Stimulated activated CD8-positive, alpha-beta memory T cell treated with anti-CD3 and anti-CD28 coated beads, Interleukin-4, amount 100 ng/mL, for 24 hours (primary cell): ENCODE measurements around the gene MRPL53.
"Not testable (repeated sequence)": the region's sequence is repeated elsewhere in the genome, so short reads cannot be mapped to it uniquely, and the experiment has no call there.

Experiments
- DNase-seq: peaks from one replicate; pipeline ENCODE4 v3.0.0-alpha.2; 2020; ENCODE audit warnings: low read depth

Gene MRPL53

DNA sequence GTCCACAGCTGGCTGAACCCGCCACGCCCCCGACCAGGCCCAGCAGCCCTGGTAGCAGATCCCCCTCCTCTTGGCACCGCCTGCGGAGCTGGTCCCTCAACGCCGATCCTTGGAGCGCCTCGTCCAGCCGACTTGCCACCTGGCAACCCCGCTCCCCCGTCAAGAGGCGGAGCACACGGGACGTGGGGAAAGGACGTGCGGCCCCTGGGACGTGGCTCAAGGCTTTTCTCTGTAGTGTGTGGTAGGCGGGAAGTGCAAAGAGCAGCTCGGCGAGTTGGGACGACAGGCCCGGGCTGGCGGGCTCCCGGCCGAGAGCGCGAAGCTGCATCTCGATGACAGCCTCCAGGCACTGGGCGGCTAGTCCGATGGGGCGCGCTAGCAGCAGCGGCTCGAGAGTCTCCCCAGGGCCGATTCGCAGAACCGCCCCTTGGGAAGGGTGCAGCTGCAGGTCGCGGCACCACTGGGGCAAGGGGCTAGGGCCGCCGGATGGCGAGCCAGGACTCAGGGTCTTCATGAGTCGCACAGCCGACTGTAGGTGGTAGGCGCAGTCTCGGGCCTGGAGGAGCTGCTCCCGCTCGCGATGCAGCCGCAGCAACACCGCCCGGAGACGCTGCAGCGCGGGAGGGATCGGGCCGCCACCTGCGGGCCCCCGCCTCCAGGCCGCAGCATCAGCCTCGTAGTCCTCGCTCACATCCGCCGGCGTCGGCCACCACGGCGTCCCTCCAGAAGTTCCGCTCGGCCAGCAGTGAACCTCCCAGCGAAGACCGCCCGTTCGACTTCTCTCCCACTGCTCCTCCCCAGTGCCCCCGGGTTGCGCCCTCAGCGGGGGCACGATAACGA, 9.7 kb upstream of the MRPL53 start:
- DNase-seq, result peak; percentile 37

DNA sequence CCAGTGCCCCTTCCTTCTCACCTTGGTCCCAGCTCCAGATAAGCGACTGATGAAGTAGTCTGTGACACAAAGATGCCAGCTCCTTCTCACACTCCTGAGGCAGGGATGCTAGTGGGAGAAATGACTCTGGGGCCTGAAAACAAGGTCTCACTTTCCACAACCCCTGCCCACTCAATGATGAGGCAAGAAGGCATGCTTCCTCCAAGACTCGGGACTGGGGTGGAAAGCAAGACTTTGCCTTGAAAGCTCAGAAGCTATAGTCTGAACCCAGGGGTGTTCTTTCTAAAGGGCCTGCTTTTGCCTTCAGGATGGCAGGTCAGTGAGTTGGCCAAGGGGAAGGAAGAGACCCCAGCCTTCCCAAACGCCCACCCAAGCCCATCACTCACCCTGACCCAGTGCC, 9.0 kb upstream of the MRPL53 start:
- no peak for DNase-seq

DNA sequence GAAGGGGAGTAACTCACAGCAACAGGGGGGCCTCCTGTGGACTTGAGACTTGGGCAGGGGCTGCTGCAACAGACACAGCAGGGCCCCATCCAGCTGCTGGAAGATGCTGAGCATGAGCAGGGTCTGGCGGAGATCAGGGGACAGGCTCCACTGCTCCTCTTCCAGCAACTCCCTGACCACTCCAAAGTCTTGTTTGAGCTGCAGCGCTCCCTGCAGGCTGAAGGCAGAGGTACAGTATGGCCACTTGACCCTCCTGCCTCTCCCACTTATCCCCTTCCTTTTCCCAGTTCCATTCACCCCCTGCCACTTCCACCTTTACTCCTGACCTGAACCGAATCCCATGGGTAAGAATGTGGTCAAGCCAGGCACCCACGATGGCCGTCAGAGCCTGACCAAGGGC, 2.4 kb upstream of the MRPL53 start:
- DNase-seq, result no peak

DNA sequence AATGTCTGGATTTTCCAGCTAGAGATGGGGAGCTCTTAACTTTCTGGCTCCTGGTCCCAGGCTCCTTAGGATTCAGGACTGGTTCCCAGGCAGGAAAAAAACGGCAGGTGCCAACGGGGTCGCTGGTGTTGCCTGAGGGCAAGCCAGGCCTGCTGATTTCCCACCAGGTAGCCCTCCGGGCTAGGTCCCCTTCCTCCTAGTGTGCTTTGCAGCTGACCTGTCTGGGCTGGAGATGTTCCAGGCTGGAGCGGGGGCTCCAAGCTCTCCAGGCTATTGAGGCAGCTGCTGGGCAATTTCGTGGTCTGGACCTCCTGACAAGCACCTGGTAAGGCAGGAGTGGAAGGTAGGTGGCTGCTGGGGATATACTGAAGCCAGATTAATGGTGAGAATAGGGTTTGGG, 2.0 kb upstream of the MRPL53 start:
- DNase-seq, result no peak

DNA sequence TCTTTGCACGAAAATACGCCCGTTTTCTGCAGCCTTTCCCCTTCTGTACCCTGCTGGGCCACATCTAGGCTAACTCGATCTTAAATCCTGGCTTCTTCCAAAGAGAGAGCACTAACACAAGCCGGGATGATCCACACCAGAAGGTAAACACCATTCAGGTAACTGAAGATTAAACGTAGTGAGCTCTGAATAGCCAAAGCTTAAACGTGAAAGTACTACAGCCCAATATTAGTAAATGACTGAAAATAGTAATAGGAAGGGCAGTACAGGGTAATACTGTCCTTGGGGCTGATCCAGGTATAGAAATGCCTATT, 422 bp upstream of the MRPL53 start:
- no peak for DNase-seq

DNA sequence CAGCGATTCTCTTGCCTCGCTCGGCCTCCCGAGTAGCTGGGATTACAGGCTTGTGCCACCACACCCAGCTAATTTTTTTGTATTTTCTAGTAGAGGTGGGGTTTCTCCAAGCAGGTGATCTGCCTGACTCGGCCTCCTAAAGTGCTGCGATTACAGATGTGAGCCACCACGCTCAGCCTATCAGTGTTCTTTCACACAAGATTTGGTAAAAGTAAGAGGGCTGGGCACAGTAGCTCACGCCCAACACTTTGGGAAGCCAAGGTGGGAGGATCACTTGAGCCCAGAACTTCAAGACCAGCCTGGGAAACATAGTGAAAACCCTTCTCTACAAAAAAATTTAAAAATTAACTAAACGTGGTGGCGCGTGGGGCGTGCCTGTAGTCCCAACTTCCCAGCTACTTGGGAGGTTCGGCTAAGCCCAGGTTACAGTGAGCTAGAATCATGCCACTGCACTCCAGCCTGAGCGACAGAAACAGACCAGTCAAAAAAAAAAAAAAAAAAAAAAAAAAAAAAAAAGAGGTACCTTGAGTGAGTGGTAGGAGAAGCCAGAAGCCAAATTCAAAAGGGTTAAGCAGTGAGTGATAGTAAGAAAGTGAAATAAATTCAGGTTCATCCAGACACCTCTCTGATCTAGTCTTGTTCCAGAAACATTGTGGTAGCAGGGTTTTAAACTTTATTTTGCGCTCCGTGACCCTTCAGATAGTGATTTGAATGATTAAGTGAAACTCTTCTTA, 981 bp downstream of the MRPL53 start:
- no peak for DNase-seq

DNA sequence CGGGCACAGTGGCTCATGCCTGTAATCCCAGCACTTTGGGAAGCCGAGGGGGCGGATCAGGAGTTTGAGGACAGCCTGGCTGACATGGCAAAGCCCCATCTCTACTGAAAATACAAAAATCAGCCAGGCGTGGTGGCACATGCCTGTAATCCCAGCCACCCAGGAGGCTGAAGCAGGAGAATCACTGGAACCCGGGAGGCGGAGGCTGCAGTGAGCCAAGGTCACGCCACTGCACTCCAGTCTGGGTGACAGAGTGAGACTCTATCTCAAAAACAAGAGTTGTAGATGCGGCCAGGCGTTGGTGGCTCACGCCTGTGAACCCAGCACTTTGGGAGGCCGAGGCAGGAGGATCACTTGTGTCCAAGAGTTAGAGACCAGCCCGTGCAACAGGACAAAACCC, 1.7 kb downstream of the MRPL53 start:
- DNase-seq, result not testable (repeated sequence)

DNA sequence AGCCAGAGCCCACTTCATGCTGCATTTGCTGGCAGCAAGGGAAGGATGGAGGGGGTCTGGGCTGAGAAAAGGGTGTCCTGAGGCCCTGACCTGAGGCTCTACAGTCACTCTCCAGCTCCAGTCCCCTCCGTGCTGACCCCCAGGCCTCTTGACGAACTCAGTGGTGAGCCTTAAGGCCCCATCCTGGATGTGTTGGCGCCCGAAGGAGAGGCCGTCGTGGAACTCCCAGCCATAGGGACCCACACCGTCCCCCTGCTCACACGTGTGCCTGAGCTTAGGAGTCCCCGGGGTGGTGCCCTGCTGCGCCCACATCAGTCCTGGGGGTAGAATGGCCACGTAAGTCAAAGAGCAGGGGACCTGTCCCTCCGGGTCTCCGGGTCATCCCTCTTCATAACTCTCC, 8.1 kb downstream of the MRPL53 start:
- no peak for DNase-seq

DNA sequence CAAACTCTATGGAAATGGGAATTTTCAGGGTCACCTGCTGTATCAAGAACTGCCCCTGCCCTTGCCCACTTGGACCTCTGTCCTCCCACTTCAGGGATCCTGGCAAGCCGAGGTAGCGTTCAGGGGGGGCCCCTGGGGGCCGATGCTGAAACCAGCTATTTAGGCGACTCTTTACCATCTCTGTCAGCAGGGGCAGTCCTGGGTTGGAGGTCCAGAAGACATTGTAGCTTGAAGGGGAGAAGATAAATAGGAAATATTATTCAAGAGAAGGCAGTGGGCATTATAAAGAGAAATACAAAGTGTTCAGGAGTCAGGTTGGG, 9.7 kb downstream of the MRPL53 start:
- DNase-seq, result no peak

DNA sequence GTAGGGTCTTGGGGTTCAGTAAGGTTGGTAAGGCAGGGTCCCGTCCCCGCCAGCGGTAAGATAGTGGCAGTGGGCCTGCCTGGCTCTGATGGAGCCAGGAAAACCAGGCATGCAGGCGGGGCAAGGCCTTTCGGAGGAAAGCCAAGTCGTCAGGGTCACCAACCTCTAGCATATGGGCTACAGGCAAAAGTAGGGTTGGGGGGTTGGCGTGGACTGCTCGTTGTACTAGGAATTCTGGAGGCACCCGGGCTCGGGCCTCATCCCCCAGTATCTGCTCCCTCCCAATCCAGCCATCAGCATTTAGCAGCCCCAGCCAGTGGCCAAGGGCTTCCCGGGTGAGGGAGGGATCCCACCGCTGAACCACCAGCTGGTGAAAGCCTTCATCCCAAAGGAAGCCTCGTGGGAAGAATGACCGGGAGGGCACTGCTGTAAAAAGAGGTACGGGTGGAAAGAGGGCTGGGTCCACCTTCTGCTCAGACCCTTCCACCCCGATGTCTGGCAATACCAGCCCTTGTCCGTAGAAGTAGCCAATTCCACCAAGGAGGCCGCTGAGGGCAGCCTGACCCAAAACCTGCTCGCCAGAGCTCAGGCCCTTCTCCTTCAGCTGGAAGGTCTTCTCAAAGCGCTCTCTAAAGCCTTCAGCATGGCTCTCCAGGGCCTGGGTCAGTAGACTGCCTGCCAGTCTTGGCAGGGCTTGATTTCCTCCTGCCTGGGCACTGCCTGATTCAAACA, 10.3 kb downstream of the MRPL53 start:
- no peak for DNase-seq

DNA sequence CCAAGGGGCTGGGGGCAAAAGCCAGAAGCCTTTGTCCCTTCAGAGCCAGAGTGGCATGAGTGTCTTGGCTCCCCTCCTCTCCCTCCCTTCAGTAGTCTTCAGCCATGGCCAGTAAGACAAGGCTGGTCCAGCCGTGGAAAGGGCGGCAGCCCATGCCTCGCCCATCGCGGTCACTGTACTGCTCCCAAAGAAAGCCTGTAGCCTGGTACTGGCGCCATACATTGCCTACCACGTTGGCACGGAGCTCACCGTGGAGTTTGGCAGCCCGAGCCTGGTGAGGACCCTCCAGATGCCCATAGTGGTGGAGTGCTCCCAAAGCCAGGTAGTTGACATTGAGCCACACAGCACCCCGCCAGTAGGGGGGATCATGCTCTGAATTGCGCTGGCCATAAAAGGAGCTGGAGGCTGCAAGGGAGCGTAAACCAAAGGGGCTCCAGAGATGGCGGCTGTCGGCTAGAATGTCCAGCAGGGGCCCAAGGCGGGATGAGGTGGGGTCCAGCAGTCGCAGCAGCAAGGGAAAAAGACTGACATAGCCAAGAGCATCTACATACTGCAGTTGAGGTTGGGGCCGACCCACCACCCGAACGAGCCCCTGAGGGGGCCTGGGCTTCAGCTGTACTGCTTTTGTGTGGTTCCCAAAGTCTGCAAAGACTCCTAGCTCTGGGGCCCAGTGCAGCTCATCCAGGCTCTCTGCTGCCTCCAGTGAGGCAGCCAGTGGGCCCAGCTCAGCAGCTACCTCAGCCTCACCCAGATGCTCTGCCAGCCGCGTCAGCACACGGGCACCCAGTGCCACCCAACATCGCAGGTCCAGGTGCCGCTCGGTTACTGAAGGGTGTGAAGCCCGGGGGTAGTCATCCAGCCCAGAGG, 11.1 kb downstream of the MRPL53 start:
- DNase-seq, result no peak

DNA sequence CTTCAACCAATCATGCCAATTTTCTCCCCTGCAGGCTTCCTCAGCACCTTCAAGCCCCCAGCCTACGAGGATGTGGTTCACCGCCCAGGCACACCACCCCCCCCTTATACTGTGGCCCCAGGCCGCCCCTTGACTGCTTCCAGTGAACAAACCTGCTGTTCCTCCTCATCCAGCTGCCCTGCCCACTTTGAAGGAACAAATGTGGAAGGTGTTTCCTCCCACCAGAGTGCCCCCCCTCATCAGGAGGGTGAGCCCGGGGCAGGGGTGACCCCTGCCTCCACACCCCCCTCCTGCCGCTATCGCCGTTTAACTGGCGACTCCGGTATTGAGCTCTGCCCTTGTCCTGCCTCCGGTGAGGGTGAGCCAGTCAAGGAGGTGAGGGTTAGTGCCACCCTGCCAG, 12.3 kb downstream of the MRPL53 start:
- DNase-seq, result not testable (repeated sequence)

DNA sequence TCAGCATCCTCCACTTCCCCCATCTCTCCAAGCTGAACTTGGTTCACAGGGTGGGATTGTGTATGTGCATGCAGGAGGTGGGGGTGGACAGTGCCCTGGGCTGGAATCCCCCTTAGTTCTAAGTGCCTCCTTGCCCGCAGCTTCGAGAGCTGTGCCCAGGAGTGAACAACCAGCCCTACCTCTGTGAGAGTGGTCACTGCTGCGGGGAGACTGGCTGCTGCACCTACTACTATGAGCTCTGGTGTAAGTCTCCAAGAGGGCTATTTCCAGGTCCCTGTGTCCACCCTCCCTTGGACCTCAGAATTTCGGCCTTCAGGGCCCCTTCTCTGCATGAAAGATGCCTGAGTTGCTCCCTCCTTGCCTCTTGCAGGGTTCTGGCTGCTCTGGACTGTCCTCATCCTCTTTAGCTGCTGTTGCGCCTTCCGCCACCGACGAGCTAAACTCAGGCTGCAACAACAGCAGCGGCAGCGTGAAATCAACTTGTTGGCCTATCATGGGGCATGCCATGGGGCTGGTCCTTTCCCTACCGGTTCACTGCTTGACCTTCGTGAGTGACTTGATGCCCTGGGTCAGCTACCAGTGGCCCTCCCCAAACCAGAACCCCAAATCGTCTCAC, 12.9 kb downstream of the MRPL53 start:
- DNase-seq, result not testable (repeated sequence)

DNA sequence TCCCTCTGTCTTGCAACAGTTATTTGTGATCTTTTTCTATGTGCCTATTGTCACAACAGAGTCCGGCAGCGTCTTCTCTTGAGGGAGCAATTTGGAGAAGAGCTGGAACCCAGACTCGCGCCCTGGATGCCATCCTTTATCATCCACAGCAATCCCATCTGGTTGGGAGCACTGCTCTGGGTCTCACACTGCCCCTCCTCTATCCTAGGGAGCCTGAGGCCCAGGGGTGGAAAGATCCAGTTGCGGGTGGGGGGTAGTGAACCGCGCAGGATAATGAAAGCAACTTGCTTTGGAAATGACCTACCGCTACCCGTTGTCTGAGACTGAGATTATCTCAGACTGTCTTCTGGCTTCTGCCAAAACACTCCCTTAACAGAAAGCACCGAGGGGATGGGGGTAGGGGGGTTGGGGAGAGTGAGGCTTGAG, 13.5 kb downstream of the MRPL53 start:
- no peak for DNase-seq

DNA sequence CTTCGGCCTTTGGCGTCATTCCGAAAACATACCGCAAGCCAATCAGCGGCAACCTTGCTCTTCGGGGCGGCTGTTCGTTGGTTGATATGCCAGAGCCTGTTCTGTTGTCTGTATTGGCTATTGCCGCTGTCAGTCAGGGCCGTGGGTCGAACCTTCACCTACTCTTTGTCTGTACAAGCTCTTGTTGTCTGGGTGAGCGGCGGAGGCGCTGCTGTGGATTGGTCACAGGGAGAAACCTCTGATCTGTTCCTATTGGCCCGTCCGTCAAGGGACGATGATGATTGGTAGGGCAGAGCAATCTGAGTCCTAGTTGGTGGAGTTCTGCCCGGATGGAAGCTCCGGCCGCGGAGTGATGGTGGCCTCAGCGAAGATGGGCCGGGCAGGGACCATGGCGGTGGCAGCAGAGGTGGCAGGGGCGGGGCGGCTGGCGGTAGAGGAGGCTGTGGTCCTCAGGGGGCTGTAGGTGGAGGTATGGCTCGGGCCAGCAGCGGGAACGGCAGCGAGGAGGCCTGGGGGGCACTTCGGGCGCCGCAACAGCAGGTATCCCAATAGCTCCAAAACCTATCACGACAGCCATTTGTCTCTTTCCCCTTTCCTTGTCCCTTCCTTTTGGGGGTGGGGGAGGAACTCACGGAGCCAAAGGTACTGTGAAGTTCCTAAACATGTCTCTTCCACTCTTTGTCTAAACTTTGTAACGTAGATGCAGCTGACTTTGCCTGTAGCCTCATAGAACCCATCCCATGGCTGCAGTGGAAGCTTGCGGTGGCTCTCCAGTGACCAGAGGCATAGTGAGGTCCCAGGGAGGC, 14.1 kb downstream of the MRPL53 start, which contains the start of gene WBP1:
TSS of gene WBP1 (plus strand) at position 307 of the 806 bp plus-strand sequence. CDS start at position 472, 165 bp downstream.
- peak; percentile 98 for DNase-seq

DNA sequence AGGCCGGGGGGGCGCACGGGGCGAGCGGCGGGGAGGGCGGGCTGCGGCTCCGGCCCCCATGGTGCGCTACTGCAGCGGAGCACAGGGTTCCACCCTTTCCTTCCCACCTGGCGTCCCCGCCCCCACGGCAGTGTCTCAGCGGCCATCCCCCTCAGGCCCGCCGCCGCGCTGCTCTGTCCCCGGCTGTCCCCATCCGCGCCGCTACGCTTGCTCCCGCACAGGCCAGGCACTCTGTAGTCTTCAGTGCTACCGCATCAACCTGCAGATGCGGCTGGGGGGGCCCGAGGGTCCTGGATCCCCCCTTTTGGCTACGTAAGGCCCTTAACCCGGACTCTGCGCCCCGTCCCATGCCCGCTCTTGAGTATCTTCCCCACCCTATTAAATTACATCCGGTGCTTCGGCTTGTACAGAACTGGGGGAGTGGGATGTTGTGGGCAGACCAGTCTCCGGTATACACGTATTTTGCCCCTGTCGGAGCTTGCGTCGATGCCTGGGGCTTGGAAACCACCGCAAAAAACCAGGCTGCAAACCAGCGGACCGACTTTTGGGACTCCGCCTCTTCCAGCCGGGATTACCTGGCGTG, 14.8 kb downstream of the MRPL53 start:
- peak; percentile 79 for DNase-seq

DNA sequence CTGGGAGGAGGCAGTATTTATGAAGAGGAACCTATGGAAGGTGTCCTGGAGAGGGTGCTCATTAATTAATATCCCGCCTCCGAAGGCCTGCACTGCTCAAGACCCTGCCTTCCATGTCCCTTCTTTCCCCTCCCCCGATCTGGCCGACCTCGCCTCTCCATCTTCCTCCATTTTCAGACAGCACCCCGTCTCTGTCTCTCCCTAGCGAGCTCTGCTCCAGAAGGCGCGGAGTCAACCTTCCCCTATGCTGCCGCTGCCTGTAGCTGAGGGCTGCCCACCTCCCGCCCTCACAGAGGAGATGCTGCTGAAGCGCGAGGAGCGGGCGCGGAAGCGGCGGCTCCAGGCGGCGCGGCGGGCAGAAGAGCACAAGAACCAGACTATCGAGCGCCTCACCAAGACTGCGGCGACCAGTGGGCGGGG, 15.3 kb downstream of the MRPL53 start:
- no peak for DNase-seq

DNA sequence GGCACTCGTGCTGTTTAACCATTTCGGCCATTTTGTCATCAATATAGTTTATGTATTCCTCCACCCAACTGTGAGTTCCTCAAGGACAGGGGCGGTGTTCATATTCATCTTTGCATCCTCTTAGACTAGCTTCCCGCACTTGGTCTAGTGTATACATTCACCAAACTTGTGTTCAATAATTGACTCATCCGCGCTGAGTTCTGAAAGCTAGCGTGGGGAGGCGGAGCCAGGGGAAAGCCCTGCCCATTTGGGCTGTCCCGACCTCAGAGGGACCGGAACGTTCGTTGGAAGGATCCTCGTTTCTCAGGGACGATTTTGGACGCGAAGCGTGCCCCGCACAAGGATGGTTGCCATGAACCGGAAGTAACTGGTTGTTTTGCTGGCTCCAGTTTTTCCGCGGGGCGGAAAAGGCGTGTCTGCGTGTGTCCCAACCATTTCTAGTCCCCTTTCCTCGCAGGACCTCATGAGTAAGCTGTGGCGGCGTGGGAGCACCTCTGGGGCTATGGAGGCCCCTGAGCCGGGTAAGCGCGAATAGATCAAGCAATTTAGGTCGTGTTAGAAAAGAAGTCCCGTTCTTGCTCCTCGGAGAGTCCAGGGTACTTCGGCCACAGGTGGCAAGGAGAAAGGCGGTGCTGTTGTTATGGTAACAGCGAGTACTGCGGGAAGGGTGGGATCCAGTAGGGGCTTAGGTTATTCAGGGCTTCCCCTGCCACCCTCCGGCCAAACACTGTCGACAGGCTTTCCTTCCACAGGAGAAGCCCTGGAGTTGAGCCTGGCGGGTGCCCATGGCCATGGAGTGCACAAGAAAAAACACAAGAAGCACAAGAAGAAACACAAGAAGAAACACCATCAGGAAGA, 17.6 kb downstream of the MRPL53 start, which contains the start of gene INO80B:
TSS of gene INO80B (plus strand) at position 434 of the 858 bp plus-strand sequence. CDS start at position 464, 30 bp downstream.
- DNase-seq, result peak; percentile 89

DNA sequence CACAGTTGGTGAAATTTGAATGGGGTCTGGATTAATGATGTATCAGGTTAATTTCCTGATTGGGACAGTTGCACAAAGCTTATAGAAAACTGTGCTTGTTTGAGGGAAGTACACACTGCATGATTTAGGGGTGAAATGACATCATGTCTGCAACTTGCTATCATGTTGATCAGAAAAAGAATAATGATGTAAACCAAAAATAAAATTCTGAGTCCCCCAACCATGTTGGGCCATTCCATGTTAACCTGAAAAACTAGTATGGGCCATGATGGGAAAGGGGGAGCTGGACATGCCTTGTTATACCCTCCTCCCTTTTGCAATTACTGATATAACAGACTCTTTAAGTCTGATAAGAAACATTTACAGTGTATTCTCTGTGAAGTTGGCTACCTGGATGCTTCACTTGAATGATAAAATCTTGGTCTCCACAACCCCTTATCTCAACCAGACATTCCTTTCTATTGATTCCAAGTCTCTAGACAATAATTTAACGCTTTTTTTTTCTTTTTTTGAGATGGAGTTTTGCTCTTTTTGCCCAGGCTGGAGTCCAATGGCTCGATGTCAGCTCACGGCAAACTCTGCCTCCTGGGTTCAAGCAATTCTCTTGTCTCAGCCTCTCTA, 21.8 kb downstream of the MRPL53 start:
- DNase-seq, result no peak
